ENCODE measurements around the gene ALDH5A1. TPM values are rescaled to one million over a fixed set of nuclear protein-coding genes. Genes with fewer than 3 reads are reported as not detected.

The ALDH5A1 gene
- total RNA-seq, 1 donor from 2014 or later = 3.7 TPM

DNA sequence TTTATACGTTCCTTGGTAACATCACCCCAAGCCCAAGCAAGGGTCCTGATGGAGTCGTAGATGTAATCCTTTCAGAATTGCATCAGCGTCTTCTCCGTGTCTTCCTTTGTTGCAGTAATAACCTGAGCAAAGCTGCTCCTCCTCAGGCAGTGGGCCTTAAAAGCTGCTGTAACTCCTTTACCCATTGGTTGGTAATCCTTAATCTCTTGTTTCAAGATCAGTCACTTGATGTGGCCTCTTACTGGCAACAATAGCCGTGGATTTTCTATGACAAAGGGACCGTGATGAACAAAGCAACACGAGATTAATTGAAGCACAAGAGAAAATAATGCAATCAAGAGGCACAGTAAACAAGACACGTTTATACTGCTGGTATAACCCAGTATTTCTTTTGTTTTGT lies 44.6 kb downstream of the ALDH5A1 start:
- Histone ChIP-seq H3K27me3 (ENCODE audit: insufficient read depth, low read length) (no peaks in the 10 kb centered on the region), H3K27ac (ENCODE audit: low read depth, low read length) (no peak overlapping the region), H3K9ac (ENCODE audit: low read length) (no peak overlapping the region), H3K4me1 (ENCODE audit: insufficient read depth, low read length) (peaks cover 14% of the 10 kb centered on the region), H3K4me2 (ENCODE audit: low read length) (no peak overlapping the region), H3K79me2 (ENCODE audit: insufficient read depth, low read length) (no peaks in the 10 kb centered on the region), H3K36me3 (ENCODE audit: insufficient read depth, low read length) (no peaks in the 10 kb centered on the region), H3K4me3 (ENCODE audit: insufficient read depth, low read depth, low read length) (no peak overlapping the region), H4K20me1 (ENCODE audit: insufficient read depth, low read length) (no peaks in the 10 kb centered on the region), H3K9me3 (ENCODE audit: insufficient read depth, low read depth, low read length) (no peaks in the 10 kb centered on the region), H2AFZ (ENCODE audit: low read depth, low read length) (no peak overlapping the region)
- no peaks in the 10 kb centered on the region for H3K9me3 Mint-ChIP-seq (ENCODE audit: unreplicated experiment)
- no peak overlapping the region for H3K27ac Mint-ChIP-seq (ENCODE audit: unreplicated experiment)
- H3K27me3 Mint-ChIP-seq (ENCODE audit: low read depth, unreplicated experiment) = no peaks in the 10 kb centered on the region
- H3K4me1 Mint-ChIP-seq (ENCODE audit: low read depth, unreplicated experiment) = peaks cover 15% of the 10 kb centered on the region
- DNase-seq (ENCODE audit: low read depth) (no peak), FAIRE-seq (no peak)
- no peak overlapping the region for H3K4me3 Mint-ChIP-seq (ENCODE audit: unreplicated experiment)
- no peaks in the 10 kb centered on the region for H3K36me3 Mint-ChIP-seq (ENCODE audit: low read depth, unreplicated experiment)
- TF ChIP-seq, protein P1, sequence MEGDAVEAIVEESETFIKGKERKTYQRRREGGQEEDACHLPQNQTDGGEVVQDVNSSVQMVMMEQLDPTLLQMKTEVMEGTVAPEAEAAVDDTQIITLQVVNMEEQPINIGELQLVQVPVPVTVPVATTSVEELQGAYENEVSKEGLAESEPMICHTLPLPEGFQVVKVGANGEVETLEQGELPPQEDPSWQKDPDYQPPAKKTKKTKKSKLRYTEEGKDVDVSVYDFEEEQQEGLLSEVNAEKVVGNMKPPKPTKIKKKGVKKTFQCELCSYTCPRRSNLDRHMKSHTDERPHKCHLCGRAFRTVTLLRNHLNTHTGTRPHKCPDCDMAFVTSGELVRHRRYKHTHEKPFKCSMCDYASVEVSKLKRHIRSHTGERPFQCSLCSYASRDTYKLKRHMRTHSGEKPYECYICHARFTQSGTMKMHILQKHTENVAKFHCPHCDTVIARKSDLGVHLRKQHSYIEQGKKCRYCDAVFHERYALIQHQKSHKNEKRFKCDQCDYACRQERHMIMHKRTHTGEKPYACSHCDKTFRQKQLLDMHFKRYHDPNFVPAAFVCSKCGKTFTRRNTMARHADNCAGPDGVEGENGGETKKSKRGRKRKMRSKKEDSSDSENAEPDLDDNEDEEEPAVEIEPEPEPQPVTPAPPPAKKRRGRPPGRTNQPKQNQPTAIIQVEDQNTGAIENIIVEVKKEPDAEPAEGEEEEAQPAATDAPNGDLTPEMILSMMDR (IDR thresholded peaks at IDR 0.05; ENCODE audit: insufficient read depth, low read depth, low read length) = no peak
- TF ChIP-seq EZH2 (IDR thresholded peaks at IDR 0.05; ENCODE audit: insufficient read depth, low read length) = no peak

DNA sequence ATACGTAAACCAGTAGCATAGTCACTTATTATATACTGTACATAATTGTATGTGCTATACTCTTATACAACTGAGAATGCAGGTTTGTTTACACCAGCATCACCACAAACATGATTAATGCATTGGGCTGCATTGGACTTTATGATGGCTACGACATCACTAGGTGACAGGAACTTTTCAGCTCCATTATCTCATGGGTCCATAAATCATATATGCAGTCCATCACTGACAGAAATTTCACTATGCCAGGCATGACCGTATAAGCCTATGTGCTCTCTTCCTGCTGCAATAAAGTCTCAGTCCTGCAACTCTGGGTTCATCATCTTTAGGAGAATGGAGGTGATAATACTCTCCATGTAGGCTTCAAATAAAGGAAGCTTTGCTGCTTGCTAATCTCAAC lies 45.4 kb downstream of the ALDH5A1 start:
- Mint-ChIP-seq H3K27me3 (ENCODE audit: low read depth, unreplicated experiment) (no peaks in the 10 kb centered on the region), H3K36me3 (ENCODE audit: low read depth, unreplicated experiment) (no peaks in the 10 kb centered on the region), H3K27ac (ENCODE audit: unreplicated experiment) (no peak overlapping the region)

GRCh38 chr6:24543683-24544082 lies 48.9 kb downstream of the ALDH5A1 start:
- no peaks in the 10 kb centered on the region for H3K36me3 ChIP-seq (ENCODE audit: insufficient read depth, low read length)
- TF ChIP-seq EZH2 (IDR thresholded peaks at IDR 0.05; ENCODE audit: insufficient read depth, low read length) = no peak
- TF ChIP-seq, protein P1 (IDR thresholded peaks at IDR 0.05; ENCODE audit: insufficient read depth, low read depth, low read length) = no peak
- Mint-ChIP-seq H3K9me3 (ENCODE audit: unreplicated experiment) (no peaks in the 10 kb centered on the region), H3K36me3 (ENCODE audit: low read depth, unreplicated experiment) (no peaks in the 10 kb centered on the region), H3K4me3 (ENCODE audit: unreplicated experiment) (no peak overlapping the region), H3K27me3 (ENCODE audit: low read depth, unreplicated experiment) (peaks cover 7% of the 10 kb centered on the region), H3K27ac (ENCODE audit: unreplicated experiment) (no peak overlapping the region), H3K4me1 (ENCODE audit: low read depth, unreplicated experiment) (no peaks in the 10 kb centered on the region)
- no peak overlapping the region for H3K4me2 ChIP-seq (ENCODE audit: low read length)
- no peaks in the 10 kb centered on the region for H3K79me2 ChIP-seq (ENCODE audit: insufficient read depth, low read length)
- DNase-seq (ENCODE audit: low read depth) (no peak), FAIRE-seq (no peak)
- H3K27ac ChIP-seq (ENCODE audit: low read depth, low read length) = no peak overlapping the region
- no peak overlapping the region for H3K4me3 ChIP-seq (ENCODE audit: insufficient read depth, low read depth, low read length)
- H3K9me3 ChIP-seq (ENCODE audit: insufficient read depth, low read depth, low read length) = no peaks in the 10 kb centered on the region
- H3K27me3 ChIP-seq (ENCODE audit: insufficient read depth, low read length) = peaks cover 4% of the 10 kb centered on the region
- H4K20me1 ChIP-seq (ENCODE audit: insufficient read depth, low read length) = no peaks in the 10 kb centered on the region
- no peak overlapping the region for H3K9ac ChIP-seq (ENCODE audit: low read length)
- H3K4me1 ChIP-seq (ENCODE audit: insufficient read depth, low read length) = no peaks in the 10 kb centered on the region
- H2AFZ ChIP-seq (ENCODE audit: low read depth, low read length) = no peak overlapping the region

More for the DNA sequence above, 45.4 kb downstream of the ALDH5A1 start:
- peaks cover 14% of the 10 kb centered on the region for H3K4me1 ChIP-seq (ENCODE audit: insufficient read depth, low read length)
- H3K9me3 Mint-ChIP-seq (ENCODE audit: unreplicated experiment) = no peaks in the 10 kb centered on the region
- H3K4me1 Mint-ChIP-seq (ENCODE audit: low read depth, unreplicated experiment) = peaks cover 15% of the 10 kb centered on the region
- FAIRE-seq = no peak
- no peaks in the 10 kb centered on the region for H3K36me3 ChIP-seq (ENCODE audit: insufficient read depth, low read length)
- H3K79me2 ChIP-seq (ENCODE audit: insufficient read depth, low read length) = no peaks in the 10 kb centered on the region
- no peak for DNase-seq (ENCODE audit: low read depth)
- H3K9me3 ChIP-seq (ENCODE audit: insufficient read depth, low read depth, low read length) = no peaks in the 10 kb centered on the region
- H3K4me2 ChIP-seq (ENCODE audit: low read length) = no peak overlapping the region
- H3K27ac ChIP-seq (ENCODE audit: low read depth, low read length) = no peak overlapping the region
- no peak overlapping the region for H3K4me3 ChIP-seq (ENCODE audit: insufficient read depth, low read depth, low read length)
- H3K9ac ChIP-seq (ENCODE audit: low read length) = no peak overlapping the region
- no peaks in the 10 kb centered on the region for H3K27me3 ChIP-seq (ENCODE audit: insufficient read depth, low read length)
- TF ChIP-seq, protein P1 (IDR thresholded peaks at IDR 0.05; ENCODE audit: insufficient read depth, low read depth, low read length) = no peak
- no peak for TF ChIP-seq EZH2 (IDR thresholded peaks at IDR 0.05; ENCODE audit: insufficient read depth, low read length)
- no peak overlapping the region for H2AFZ ChIP-seq (ENCODE audit: low read depth, low read length)
- no peaks in the 10 kb centered on the region for H4K20me1 ChIP-seq (ENCODE audit: insufficient read depth, low read length)
- no peak overlapping the region for H3K4me3 Mint-ChIP-seq (ENCODE audit: unreplicated experiment)

Measured in astrocyte (in vitro differentiated cells and primary cell).